Stimulated activated CD4-positive, alpha-beta T cell treated with anti-CD3 and anti-CD28 coated beads, Interleukin-1b, Interleukin-23, amount 100 ng/mL, for 1 hour (primary cell): ENCODE data around the gene HTT.

Experiments
- DNase-seq, 2 donors: peaks; one replicate each; pipeline ENCODE4 v3.0.0-alpha.2; 2020; ENCODE audit warnings: low read depth in 2 of 2

Gene HTT

DNA sequence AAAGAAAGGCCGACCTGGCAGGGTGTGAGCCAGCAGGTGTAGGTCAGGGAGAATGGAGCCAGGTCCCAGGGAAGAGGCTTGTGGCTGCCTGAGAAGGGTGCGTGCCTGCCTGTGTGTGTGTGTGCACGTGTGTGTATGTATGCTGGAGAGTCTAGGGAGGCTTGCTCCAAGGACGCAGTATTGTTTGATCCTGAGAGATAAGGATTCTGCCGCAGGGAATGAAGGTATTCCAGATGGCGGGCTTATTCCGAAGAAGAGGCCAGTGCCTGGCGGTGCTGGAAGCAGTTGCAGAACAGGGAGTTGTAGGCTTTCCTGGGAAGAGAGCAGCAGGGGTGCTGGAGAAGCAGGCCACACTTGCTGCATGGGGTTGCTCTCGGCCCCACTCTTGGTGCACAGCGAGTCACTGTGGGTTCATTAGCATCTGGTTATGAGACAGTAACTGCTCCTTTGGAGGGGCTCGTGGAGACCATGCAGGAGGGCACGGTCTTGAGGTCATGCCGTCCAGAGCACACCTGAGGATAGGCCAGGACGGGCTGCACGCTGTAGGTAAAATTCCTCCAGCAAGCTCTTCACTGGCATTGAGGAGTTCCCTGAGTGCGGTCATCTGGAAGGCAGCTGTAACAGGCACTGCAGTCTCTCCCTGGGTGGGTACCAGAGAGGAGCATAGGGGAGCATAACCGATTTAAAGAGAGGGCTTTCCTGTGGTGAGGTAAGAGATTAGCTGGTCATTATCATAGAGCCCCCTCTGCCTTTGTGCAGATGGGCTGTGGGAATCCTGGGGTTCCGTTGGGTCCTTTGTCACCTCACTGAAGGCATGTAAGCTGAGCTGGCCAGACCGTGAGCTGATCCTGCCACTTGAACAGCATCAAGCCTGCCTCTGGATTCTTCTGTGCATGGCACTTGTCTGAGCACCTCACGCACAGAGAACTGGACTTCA lies 144.6 kb downstream of the HTT start:
- no peak for DNase-seq

DNA sequence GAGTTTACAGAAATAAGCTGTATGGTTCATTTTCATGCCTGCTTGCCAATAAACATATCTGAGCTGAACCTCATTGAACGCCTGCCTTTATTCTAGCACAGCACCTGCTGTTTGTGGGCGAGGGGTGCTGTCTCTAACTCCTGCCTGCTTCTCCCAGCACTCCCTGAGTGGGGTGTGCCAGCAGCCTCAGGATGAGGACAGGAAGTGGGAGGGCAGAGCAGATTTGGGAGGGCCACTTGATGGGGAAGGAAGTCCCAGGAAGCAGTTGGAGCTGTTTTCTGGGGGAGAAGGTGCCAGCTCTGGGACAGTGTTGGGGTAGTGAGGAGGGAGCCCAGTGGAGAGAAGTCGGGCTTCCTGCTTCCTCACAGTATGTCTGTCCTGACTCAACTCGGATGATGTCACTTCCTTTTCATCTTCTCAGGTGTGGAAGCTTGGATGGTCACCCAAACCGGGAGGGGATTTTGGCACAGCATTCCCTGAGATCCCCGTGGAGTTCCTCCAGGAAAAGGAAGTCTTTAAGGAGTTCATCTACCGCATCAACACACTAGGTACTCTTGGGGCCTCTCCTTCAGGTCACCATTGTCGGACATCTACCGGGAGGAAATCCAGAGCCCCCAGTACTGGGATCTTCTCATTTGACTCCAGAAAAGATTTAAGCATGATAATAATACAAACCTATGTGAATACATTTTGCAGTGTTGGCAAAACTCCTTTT lies 145.4 kb downstream of the HTT start:
- no peak for DNase-seq

DNA sequence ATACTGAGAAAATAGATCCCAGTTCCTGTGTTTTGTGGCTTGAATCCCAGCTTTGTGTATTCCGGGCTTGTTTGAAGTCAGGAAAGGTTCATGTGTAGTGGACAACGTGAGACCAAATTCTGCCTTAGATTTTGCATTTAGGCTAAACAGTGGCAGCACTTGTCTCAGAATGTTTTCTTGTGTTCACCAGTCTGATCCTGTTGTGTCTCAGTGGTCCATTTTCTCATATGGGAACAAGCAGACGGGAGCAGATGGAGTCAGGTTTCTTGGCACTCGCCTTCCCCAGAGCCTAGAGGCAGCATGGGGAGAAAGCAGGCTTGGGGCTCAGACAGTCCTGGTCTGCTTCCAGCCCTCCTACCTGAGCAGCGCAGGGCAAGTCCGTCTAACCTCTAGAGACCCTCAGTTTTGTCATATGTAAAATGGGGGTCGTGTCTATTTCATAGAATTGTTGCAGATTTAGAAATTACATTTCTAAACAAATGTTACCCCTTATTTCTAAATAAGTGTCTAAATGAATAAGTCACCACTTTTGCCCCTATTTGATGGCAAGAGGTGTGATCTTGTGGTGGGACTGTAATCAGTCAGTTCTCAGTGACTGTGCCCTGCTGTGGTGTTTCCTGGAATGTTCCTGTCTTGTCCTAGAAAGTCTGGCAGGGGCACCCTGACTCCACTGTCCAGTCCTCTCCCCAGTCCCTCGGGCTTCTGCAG lies 146.1 kb downstream of the HTT start:
- no peak for DNase-seq

DNA sequence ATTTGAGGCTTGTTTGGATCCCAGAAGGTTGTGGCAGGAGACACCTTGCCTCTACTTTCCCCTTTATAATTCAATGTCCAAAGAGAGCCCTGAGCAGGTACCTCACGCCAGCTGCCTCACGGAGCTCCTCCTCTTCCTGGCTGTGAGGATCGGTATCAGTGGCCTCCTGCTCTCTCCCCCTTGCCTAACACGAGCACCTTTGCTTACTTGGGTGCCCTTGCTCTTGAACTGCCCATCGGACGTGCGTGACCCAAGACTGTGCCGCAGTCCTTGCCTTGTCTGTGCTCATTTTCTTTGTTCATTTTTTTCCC lies 146.7 kb downstream of the HTT start:
- no peak for DNase-seq

DNA sequence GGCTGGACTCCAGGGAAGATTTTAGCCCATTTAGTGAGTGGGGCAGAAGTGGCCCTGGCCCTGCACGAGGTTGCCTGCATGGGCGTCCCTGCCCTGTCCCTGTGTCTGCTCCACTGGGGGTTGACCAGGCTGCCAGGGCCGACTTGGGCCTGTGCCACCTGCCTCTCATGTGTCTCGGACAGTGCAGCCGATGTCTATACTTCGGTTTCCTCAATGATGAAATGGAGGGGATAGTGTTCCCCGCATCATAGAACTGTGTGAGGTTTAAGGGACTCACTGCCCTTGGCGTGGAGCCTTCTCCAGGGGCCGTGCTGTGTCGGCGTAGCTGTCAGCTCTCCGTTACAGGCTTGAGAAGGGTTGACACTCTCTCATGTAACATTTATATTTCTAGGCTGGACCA lies 147.5 kb downstream of the HTT start:
- no peak for DNase-seq

DNA sequence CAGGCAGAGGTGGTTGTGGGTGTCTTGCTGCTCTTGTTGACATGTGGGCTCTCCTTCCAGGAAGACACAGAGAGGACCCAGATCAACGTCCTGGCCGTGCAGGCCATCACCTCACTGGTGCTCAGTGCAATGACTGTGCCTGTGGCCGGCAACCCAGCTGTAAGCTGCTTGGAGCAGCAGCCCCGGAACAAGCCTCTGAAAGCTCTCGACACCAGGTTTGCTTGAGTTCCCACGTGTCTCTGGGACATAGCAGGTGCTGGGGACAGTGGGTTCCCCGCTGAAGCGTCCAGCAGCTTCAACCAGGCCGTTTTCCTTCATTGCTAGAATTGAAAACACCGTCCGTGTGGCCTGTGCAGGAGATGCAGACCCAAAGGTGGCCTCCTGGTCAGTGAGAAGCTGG lies 148.9 kb downstream of the HTT start:
- no peak for DNase-seq

DNA sequence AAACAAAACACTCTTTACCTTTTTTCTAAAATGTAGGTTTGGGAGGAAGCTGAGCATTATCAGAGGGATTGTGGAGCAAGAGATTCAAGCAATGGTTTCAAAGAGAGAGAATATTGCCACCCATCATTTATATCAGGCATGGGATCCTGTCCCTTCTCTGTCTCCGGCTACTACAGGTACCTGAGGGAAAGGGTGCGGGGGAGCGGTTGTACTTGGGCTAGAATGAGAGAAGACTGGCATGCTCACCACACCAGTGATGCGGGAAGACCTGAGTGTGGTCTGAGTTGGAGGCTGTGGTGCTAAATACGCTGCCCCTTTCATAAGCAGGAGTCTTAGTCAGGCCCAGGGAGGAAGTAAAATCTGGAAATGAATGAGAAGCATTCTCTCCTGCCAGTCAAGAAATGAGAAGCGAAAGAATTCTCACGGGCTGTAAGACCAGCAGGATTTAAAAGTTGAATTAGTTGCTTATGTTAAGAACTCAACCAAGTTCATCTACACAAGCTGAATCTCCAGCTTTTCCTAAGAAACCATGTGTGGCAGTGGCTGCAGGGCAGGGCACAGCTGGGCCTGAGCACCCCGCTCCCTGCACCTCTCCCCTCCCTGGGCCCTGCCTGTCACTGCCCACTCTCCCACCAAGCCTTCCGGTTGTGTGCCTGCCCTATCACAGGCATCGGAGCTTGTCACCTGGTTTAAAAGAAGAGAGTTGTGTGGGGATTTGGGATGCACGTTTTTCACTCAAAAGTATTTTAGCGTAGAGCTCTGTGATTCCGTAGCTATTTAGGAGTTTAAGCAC lies 149.7 kb downstream of the HTT start:
- no peak for DNase-seq

DNA sequence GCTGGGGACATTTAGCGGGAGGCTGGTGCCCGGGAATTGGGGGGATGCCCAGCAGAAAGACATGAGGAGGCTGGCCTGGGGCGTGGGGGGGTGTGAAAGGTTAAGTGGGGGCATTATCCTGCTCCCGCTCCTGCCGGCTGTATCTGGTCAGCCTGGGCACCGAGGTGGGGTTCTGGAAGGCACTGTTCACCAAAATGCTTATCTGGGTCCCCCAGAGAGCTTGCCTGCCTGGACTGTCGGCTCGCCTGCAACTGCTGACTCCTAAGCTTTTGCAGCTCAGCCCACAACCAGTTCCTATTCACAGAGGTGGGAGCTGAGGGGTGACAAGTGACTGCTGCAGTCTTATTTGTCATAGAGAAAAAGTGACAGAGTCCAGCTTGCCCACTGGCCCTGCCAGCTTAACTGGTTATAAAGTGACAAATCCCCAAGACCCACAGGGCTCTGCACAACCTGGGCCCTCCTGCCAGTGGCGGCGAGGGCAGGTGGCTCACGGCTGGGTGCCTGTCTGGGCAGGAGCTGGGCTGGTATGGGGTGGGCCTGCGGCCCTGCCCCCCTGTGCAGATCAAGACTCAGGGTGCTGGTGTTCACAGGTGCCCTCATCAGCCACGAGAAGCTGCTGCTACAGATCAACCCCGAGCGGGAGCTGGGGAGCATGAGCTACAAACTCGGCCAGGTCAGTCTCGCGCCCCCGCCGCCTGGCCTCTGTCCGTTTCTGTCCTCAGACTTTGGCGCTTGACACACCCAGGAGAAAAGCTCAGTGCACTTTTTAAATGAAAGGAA lies 150.8 kb downstream of the HTT start:
- no peak for DNase-seq

DNA sequence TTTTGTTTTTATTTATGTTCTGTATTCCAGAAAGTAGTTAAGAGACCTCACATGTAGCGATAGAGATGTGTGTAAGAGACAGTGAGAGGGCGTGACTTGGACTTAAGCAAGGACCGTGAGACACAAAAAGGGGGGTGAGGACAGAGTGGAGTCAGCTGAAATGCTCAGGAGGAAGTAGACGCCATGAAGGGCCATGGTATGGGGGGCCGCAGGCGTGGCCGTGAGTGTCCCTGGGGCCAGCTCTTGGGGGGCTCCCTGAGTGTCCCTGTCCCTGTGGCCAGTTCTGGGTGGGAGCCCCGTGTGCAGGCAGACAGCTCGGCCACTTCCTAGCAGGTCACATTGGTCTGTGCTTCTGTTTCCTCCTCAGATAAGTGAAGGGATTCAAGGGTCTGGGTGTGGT lies 151.5 kb downstream of the HTT start:
- DNase-seq = no peak

DNA sequence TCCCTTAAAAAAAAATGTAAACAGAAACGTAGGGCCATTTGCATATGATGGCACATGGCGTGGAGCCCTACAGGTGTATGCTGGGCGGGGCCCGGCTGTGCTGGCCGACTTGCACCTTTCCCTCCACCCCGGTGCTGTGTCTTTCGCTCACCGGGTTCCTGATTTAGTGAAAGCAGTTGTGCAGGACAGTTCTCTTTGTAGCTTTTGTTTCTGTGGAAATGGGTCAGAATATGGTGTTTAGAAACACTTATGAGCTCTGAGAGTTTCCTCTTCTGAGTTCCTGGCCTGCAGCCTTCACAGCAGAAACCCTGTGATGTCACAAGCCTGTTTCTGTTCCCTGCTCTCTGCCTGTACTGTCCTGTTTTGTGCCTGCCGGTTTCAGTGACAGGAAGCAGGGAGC lies 152.0 kb downstream of the HTT start:
- no peak for DNase-seq

DNA sequence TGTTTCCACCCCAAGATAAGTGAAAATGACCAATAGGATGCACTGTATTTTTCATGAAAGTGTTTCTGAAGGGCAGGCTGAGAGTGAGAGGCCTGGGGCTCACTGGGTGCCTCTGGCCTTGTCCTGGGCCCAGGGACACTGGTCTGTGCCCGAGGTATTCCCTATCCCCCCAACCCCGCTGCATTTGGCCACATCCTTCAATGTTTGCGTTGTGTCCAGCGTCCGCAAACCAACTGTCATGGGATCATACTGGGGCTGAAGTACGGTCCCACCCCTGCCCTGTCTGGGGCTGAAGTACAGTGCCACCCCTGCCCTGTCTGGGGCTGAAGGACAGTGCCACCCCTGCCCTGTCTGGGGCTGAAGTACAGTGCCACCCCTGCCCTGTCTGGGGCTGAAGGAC lies 152.5 kb downstream of the HTT start:
- DNase-seq = no peak

DNA sequence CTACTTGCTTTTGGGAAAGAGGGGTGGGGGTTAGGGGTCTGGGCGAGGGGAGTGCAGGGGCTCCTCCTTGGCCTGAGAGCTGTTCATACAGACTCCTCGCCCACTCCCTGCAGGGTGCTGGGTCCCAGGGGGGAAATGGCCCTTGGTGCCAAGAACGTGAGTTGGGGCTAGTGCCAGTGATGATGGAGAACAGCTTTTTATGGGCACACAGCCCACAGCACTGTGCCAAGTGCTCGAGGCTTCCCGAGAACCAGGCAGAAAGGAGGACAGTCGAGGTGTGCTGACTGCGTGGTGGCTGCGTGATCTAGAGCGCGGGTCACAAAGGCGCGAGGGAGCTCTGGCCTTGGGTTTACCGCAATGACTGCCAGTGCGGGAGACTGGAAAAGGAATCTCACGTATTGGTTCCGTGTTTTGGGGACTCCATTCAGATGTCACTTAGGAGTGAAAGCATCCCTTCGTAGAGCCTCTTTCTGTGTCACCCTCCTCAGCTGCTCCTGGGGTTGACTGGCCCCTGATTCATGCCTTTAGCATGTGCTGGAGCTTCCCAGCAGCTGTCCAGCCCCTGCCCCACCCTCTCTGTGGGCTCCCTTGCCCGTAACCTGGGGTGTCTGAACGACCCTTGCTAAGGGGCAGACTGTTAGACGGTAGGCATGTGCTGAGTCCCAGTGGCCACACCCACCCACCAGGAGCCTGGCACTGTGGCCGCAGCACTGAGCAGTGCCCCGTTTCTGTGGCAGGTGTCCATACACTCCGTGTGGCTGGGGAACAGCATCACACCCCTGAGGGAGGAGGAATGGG lies 153.6 kb downstream of the HTT start:
- DNase-seq = no peak

DNA sequence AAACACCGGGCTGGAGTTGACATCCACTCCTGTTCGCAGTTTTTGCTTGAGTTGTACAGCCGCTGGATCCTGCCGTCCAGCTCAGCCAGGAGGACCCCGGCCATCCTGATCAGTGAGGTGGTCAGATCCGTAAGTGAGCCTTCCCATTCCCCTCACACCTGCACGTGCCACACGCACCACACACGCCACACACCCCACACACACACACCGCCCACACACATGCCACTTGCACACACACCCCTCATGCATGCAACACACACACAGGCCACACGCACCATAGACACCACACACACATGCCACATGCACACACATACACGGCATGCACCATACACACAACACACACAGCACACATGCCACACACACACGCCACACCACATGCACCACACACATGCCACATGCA lies 154.4 kb downstream of the HTT start:
- no peak for DNase-seq

DNA sequence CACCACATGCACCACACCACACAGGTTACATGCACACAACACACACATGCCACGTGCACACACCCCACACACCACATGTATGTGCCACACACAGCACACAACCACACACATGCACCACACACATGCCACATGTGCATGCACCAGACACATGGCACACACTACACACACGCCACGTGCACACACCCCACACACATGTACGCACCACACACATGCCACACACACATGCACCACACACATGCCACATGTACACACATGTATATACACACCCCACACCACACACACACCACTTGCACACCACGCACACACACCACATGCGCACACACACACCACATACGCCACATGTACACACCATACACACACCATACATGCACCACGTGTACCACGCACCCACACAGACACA lies 154.8 kb downstream of the HTT start:
- DNase-seq = no peak

DNA sequence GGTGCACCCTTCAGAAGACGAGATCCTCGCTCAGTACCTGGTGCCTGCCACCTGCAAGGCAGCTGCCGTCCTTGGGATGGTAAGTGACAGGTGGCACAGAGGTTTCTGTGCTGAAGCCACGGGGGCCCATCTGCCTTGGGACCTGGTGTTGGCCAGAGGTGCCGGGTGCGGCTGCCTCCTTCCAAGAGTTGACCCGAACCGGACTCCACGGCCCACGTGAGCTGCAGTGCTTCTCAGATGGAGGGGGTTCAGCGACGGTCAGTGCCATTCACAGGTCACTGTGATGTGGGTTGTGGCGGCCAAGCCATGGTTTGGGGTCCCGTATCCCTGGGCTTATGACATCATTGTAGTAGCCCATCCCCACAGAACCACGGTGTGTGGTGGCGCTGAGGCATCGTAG lies 155.5 kb downstream of the HTT start:
- no peak for DNase-seq

DNA sequence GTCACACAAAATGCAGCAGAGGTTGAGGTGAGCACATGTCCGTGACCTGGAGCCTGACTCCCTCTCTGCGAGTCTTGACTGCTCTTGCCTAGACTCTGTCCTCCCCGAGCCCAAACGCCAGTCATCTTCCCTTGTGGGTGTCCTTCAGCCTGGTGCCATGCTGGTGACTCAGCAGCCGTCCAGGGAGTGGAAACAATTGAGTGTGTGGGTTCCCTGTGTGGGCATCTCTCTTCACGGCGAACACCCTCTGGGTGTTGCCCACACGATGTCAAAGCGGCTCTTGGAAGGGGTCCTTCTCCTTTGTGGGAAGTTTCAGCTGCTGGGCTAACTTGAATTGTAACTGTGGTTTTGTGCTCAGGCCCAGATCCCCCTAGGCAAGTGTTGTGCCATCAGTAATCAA lies 157.0 kb downstream of the HTT start:
- no peak for DNase-seq

DNA sequence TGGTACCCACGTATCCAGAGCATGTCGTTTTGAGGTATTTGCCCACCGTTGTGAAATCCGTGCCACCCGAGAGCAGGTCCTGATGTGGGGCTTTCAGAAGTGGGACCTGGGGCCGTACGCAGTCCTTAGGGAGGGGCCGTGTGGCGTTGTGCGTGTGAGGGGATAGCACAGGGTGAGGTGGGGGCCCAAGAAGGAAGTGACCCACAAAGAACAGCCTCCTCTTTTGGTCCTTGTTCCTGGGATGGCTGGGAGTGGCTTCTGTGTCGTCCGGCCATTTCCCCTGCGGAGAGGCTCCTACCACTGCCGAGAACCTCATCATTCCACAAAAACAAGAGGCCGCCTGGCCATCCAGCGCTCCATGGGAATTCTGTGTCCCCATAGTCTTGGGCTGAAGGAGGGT lies 157.5 kb downstream of the HTT start:
- no peak for DNase-seq

DNA sequence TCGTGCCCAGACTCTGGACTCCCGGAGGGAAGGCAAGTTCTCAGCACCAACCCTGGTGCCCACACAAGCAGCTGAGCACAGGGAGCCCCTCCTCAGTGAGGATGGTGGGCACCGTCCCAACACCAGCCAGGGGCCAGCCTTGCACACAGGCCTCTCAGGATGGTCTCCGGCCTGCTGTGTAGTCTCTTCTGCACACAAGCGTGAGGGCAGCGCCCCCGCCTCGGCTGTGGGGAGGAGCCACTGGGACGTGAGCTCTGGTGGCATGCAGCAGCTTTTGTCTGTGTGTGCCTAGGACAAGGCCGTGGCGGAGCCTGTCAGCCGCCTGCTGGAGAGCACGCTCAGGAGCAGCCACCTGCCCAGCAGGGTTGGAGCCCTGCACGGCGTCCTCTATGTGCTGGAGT lies 158.4 kb downstream of the HTT start:
- no peak for DNase-seq

DNA sequence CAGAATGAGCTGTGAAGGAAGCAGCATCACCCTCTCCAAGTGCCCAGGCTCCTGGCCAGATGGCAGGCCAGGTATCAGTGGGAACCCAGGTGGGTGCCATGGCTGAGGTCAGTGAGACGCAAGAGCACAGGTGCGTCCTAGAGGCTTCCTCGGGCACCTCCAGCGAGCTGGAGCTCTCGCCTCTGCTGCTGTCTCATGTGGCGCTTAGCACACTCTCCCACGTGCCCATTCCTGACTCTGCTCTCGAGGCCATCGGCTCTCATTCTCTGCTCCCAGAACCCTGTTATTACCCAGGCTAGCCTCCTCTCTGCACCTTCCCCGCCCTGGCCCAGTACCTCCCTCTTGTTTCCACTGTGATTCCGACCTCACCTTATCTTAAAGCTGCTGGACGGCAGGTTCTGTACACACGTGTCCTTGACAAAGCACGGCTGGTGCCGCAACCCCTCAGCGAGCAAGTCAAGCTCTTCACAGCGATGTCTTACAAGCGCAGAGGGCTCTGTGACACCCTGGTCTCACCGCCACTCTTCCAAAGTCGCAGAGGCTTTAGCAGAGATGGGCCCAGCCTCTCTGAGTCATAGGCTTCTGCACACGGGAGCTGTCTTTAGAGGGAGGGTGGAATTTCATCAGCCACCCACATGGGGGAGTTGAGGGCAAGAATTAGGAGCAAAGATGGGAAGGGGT lies 159.1 kb downstream of the HTT start:
- DNase-seq = no peak
